ENCODE results near the gene SSU72. TPM values are rescaled to one million over a fixed set of nuclear protein-coding genes. Genes with fewer than 3 reads are reported as not detected.
"Not testable (repeated sequence)": the region's sequence is repeated elsewhere in the genome, so short reads cannot be mapped to it uniquely, and the experiment has no call there.

The SSU72 gene
- total and polyA plus RNA-seq, 2 donors from 2014 or later: 102 to 143 TPM

DNA sequence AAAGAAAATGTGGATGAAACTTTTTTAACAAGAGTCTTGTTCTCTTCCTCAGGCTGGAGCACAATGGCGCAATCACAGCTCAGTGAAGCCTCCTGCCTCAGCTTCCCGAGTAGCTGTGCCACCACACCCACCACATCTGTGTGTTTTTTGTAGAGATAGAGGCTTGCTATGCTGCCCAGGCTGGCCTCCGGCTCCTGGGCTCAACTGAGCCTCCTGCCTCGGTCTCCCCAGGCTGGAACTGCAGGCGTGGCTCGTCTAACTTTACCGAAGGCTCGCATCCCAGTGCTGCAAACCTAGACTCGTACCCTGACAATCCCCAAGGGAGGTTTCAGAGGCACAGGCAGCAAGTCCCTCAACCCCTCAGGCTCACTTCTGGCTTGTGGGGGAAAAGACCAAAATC, 14.5 kb downstream of the SSU72 start:
- no peak for FAIRE-seq
- intact Hi-C loops (cut with DNase I): no loop called here
- H3K9me3 ChIP-seq (ENCODE audit: control insufficient read depth in 2 of 3, insufficient read depth in 1 of 3, low read length in 3 of 3): no peaks in the 10 kb centered on the region
- no peak overlapping the region for H3K27ac ChIP-seq (ENCODE audit: low read depth in 2 of 2, low read length in 2 of 2)
- no peak overlapping the region for H3K4me3 ChIP-seq (ENCODE audit: low read length in 3 of 3)
- H3K36me3 ChIP-seq (ENCODE audit: control insufficient read depth in 2 of 3, insufficient read depth in 3 of 3, low read length in 3 of 3): peaks cover 3 to 28% (median 20%) of the 10 kb centered on the region in 3 donors
- H3K9ac ChIP-seq (ENCODE audit: low read length in 3 of 3): no peak overlapping the region
- no peaks in the 10 kb centered on the region for H3K27me3 ChIP-seq (ENCODE audit: control insufficient read depth, insufficient read depth, low read length)
- no peaks in the 10 kb centered on the region for H3K4me1 ChIP-seq (ENCODE audit: control insufficient read depth in 2 of 3, insufficient read depth in 2 of 3, low read depth in 1 of 3, low read length in 3 of 3)
- no peak for DNase-seq
- no peak for TF ChIP-seq CTCF (IDR thresholded peaks at IDR 0.05; ENCODE audit: borderline replicate concordance, extremely low read depth, insufficient read depth)

DNA sequence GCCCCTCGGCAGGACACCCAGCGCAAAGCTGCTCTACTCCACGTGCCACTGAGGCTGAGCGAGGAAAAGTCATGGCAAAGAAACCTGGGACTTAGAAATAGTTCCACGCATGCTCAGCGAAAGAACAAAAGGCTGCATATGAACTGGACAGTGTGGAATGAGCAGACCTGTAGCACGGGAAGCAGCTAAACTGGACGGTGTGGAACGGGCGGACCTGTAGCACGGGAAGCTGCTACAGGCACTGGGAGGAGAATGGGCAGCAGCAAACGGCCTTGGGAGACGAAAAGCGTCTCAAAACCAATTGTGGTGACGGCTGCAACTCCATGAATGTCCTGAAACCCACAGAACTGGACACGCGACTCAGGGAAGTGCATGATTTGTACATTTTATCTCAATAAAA, 15.6 kb downstream of the SSU72 start:
- TF ChIP-seq CTCF (IDR thresholded peaks at IDR 0.05; ENCODE audit: borderline replicate concordance, extremely low read depth, insufficient read depth): no peak
- intact Hi-C loops (cut with DNase I): no loop called here
- H3K4me1 ChIP-seq (ENCODE audit: control insufficient read depth in 2 of 3, insufficient read depth in 2 of 3, low read depth in 1 of 3, low read length in 3 of 3): no peaks in the 10 kb centered on the region
- H3K9me3 ChIP-seq (ENCODE audit: control insufficient read depth in 2 of 3, insufficient read depth in 1 of 3, low read length in 3 of 3): no peaks in the 10 kb centered on the region
- H3K36me3 ChIP-seq (ENCODE audit: control insufficient read depth in 2 of 3, insufficient read depth in 3 of 3, low read length in 3 of 3): peaks cover 0 to 20% (median 13%) of the 10 kb centered on the region in 3 donors
- no peak overlapping the region for H3K9ac ChIP-seq (ENCODE audit: low read length in 3 of 3)
- H3K27me3 ChIP-seq (ENCODE audit: control insufficient read depth, insufficient read depth, low read length): no peaks in the 10 kb centered on the region
- FAIRE-seq (no peak), DNase-seq (no peak)
- H3K4me3 ChIP-seq (ENCODE audit: low read length in 3 of 3): no peak overlapping the region
- H3K27ac ChIP-seq (ENCODE audit: low read depth in 2 of 2, low read length in 2 of 2): no peak overlapping the region

- no peaks in the 10 kb centered on the region for H3K27me3 ChIP-seq (ENCODE audit: control insufficient read depth, insufficient read depth, low read length)
- peaks cover 0 to 16% (median 8%) of the 10 kb centered on the region in 3 donors for H3K36me3 ChIP-seq (ENCODE audit: control insufficient read depth in 2 of 3, insufficient read depth in 3 of 3, low read length in 3 of 3)
- DNase-seq (no peak), FAIRE-seq (no peak)
- no peaks in the 10 kb centered on the region for H3K4me1 ChIP-seq (ENCODE audit: control insufficient read depth in 2 of 3, insufficient read depth in 2 of 3, low read depth in 1 of 3, low read length in 3 of 3)
- no peaks in the 10 kb centered on the region for H3K9me3 ChIP-seq (ENCODE audit: control insufficient read depth in 2 of 3, insufficient read depth in 1 of 3, low read length in 3 of 3)
- H3K27ac ChIP-seq (ENCODE audit: low read depth in 2 of 2, low read length in 2 of 2): no peak overlapping the region
- H3K4me3 ChIP-seq (ENCODE audit: low read length in 3 of 3): no peak overlapping the region
- intact Hi-C loops (cut with DNase I): no loop called here
- H3K9ac ChIP-seq (ENCODE audit: low read length in 3 of 3): no peak overlapping the region
- TF ChIP-seq CTCF (IDR thresholded peaks at IDR 0.05; ENCODE audit: borderline replicate concordance, extremely low read depth, insufficient read depth): no peak
Observed at GRCh38 chr1:1558591-1558990, 16.1 kb downstream of the SSU72 start.

DNA sequence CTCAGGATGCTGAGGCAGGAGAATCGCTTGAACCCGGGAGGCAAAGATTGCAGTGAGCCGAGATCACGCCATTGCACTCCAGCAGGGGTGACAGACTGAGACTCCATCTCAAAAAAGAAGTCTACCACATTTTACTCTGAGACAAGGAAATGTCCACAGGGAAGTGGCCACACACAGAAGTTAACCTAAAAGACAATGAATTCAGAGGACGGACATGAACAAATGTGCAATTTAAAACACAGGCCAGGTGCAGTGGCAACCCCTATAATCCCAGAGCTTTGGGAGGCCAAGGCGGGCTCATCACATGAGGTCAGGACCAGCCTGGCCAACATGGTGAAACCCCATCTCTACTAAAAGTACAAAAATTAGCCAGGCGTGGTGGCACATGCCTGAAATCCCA, 17.0 kb downstream of the SSU72 start:
- H3K9me3 ChIP-seq (ENCODE audit: control insufficient read depth in 2 of 3, insufficient read depth in 1 of 3, low read length in 3 of 3); H3K27ac ChIP-seq (ENCODE audit: low read depth in 2 of 2, low read length in 2 of 2); DNase-seq; H3K9ac ChIP-seq (ENCODE audit: low read length in 3 of 3); intact Hi-C loops (cut with DNase I); H3K4me3 ChIP-seq (ENCODE audit: low read length in 3 of 3); H3K27me3 ChIP-seq (ENCODE audit: control insufficient read depth, insufficient read depth, low read length); H3K36me3 ChIP-seq (ENCODE audit: control insufficient read depth in 2 of 3, insufficient read depth in 3 of 3, low read length in 3 of 3); H3K4me1 ChIP-seq (ENCODE audit: control insufficient read depth in 2 of 3, insufficient read depth in 2 of 3, low read depth in 1 of 3, low read length in 3 of 3); FAIRE-seq: not testable (repeated sequence)

GRCh38 chr1:1556961-1557360, 17.7 kb downstream of the SSU72 start:
- FAIRE-seq; H3K4me3 ChIP-seq (ENCODE audit: low read length in 3 of 3): not testable (repeated sequence)

More at GRCh38 chr1:1556961-1557360, 17.7 kb downstream of the SSU72 start:
- H3K9me3 ChIP-seq (ENCODE audit: control insufficient read depth in 2 of 3, insufficient read depth in 1 of 3, low read length in 3 of 3); H3K4me1 ChIP-seq (ENCODE audit: control insufficient read depth in 2 of 3, insufficient read depth in 2 of 3, low read depth in 1 of 3, low read length in 3 of 3); H3K36me3 ChIP-seq (ENCODE audit: control insufficient read depth in 2 of 3, insufficient read depth in 3 of 3, low read length in 3 of 3); intact Hi-C loops (cut with DNase I); DNase-seq; H3K9ac ChIP-seq (ENCODE audit: low read length in 3 of 3); H3K27me3 ChIP-seq (ENCODE audit: control insufficient read depth, insufficient read depth, low read length); H3K27ac ChIP-seq (ENCODE audit: low read depth in 2 of 2, low read length in 2 of 2): not testable (repeated sequence)
